ENCODE results near the gene ZP4. TPM values are rescaled to one million over a fixed set of nuclear protein-coding genes. Genes with fewer than 3 reads are reported as not detected.

Gene ZP4
- total RNA-seq, 1 donor from 2014 or later = 0.27 TPM

DNA sequence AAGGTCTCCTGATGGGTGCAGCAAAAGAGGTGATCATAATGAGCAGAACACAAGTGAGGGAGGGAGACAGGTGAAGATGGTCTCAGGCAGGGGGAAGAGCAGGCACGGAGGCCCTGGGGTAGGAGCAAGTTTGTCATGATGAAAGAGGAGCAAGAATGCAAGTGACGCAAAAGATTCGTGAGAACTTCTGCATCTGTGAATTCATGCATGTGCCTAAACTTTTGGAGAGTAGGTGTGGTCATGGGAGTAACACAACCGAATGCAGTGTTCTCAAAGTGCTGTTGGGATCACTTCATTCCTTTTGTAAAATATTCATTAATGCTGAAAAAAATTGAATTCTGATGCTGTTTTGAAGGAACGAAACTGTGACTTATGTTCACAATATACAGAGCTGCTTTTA lies 47.3 kb upstream of the ZP4 start:
- Histone ChIP-seq H3K4me2 (ENCODE audit: low read length) (no peak overlapping the region), H4K20me1 (ENCODE audit: insufficient read depth, low read length) (no peaks in the 10 kb centered on the region), H3K27me3 (ENCODE audit: insufficient read depth, low read length) (no peaks in the 10 kb centered on the region), H2AFZ (ENCODE audit: low read depth, low read length) (no peak overlapping the region), H3K36me3 (ENCODE audit: insufficient read depth, low read length) (no peaks in the 10 kb centered on the region), H3K79me2 (ENCODE audit: insufficient read depth, low read length) (no peaks in the 10 kb centered on the region), H3K9me3 (ENCODE audit: insufficient read depth, low read depth, low read length) (no peaks in the 10 kb centered on the region), H3K9ac (ENCODE audit: low read length) (no peak overlapping the region), H3K4me3 (ENCODE audit: insufficient read depth, low read depth, low read length) (no peak overlapping the region), H3K27ac (ENCODE audit: low read depth, low read length) (no peak overlapping the region), H3K4me1 (ENCODE audit: insufficient read depth, low read length) (no peaks in the 10 kb centered on the region)
- FAIRE-seq (no peak), DNase-seq (ENCODE audit: low read depth) (no peak)
- no peak overlapping the region for H3K4me3 Mint-ChIP-seq (ENCODE audit: unreplicated experiment)
- H3K4me1 Mint-ChIP-seq (ENCODE audit: low read depth, unreplicated experiment) = peaks cover 5% of the 10 kb centered on the region
- H3K27me3 Mint-ChIP-seq (ENCODE audit: low read depth, unreplicated experiment) = no peaks in the 10 kb centered on the region
- H3K9me3 Mint-ChIP-seq (ENCODE audit: unreplicated experiment) = no peaks in the 10 kb centered on the region
- TF ChIP-seq, protein P1, sequence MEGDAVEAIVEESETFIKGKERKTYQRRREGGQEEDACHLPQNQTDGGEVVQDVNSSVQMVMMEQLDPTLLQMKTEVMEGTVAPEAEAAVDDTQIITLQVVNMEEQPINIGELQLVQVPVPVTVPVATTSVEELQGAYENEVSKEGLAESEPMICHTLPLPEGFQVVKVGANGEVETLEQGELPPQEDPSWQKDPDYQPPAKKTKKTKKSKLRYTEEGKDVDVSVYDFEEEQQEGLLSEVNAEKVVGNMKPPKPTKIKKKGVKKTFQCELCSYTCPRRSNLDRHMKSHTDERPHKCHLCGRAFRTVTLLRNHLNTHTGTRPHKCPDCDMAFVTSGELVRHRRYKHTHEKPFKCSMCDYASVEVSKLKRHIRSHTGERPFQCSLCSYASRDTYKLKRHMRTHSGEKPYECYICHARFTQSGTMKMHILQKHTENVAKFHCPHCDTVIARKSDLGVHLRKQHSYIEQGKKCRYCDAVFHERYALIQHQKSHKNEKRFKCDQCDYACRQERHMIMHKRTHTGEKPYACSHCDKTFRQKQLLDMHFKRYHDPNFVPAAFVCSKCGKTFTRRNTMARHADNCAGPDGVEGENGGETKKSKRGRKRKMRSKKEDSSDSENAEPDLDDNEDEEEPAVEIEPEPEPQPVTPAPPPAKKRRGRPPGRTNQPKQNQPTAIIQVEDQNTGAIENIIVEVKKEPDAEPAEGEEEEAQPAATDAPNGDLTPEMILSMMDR (IDR thresholded peaks at IDR 0.05; ENCODE audit: insufficient read depth, low read depth, low read length) = no peak
- no peak for TF ChIP-seq EZH2 (IDR thresholded peaks at IDR 0.05; ENCODE audit: insufficient read depth, low read length)
- no peaks in the 10 kb centered on the region for H3K36me3 Mint-ChIP-seq (ENCODE audit: low read depth, unreplicated experiment)
- H3K27ac Mint-ChIP-seq (ENCODE audit: unreplicated experiment) = no peak overlapping the region

DNA sequence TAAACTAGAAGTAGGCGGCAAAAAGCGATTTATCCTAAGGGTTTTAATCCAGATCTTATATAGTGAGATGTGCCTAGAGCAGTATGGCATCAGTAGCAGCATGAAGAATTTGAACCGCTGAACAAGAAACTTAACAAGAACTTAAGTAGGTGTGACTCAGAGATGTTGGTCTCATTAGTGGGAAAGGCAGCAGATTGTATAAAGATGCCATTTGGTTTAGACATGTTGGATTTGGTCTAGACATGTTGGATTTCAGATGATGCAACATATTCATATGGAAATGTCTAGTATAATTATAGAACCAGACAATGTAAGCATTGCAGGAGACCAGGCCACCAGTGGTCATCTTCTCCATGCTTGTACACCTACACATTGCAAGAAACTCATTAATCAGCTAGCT lies 42.1 kb upstream of the ZP4 start:
- H3K9me3 Mint-ChIP-seq (ENCODE audit: unreplicated experiment) = no peaks in the 10 kb centered on the region
- H3K4me3 Mint-ChIP-seq (ENCODE audit: unreplicated experiment) = no peak overlapping the region
- Histone ChIP-seq H3K4me3 (ENCODE audit: insufficient read depth, low read depth, low read length) (no peak overlapping the region), H3K4me1 (ENCODE audit: insufficient read depth, low read length) (no peaks in the 10 kb centered on the region), H3K27ac (ENCODE audit: low read depth, low read length) (peak overlapping the region; percentile 46), H2AFZ (ENCODE audit: low read depth, low read length) (no peak overlapping the region), H4K20me1 (ENCODE audit: insufficient read depth, low read length) (no peaks in the 10 kb centered on the region), H3K4me2 (ENCODE audit: low read length) (no peak overlapping the region), H3K79me2 (ENCODE audit: insufficient read depth, low read length) (no peaks in the 10 kb centered on the region), H3K9me3 (ENCODE audit: insufficient read depth, low read depth, low read length) (no peaks in the 10 kb centered on the region), H3K36me3 (ENCODE audit: insufficient read depth, low read length) (no peaks in the 10 kb centered on the region), H3K9ac (ENCODE audit: low read length) (no peak overlapping the region), H3K27me3 (ENCODE audit: insufficient read depth, low read length) (no peaks in the 10 kb centered on the region)
- peak; percentile 81 for DNase-seq (ENCODE audit: low read depth)
- TF ChIP-seq EZH2 (IDR thresholded peaks at IDR 0.05; ENCODE audit: insufficient read depth, low read length) = no peak
- TF ChIP-seq, protein P1 (IDR thresholded peaks at IDR 0.05; ENCODE audit: insufficient read depth, low read depth, low read length) = no peak
- H3K4me1 Mint-ChIP-seq (ENCODE audit: low read depth, unreplicated experiment) = peaks cover 12% of the 10 kb centered on the region
- peak overlapping the region; percentile 87 for H3K27ac Mint-ChIP-seq (ENCODE audit: unreplicated experiment)
- H3K36me3 Mint-ChIP-seq (ENCODE audit: low read depth, unreplicated experiment) = no peaks in the 10 kb centered on the region
- H3K27me3 Mint-ChIP-seq (ENCODE audit: low read depth, unreplicated experiment) = peaks cover 2% of the 10 kb centered on the region
- FAIRE-seq = no peak

- H3K27ac Mint-ChIP-seq (ENCODE audit: unreplicated experiment) = no peak overlapping the region
- Histone ChIP-seq H3K4me1 (ENCODE audit: insufficient read depth, low read length) (no peaks in the 10 kb centered on the region), H3K9me3 (ENCODE audit: insufficient read depth, low read depth, low read length) (peaks cover 4% of the 10 kb centered on the region), H3K36me3 (ENCODE audit: insufficient read depth, low read length) (no peaks in the 10 kb centered on the region), H4K20me1 (ENCODE audit: insufficient read depth, low read length) (no peaks in the 10 kb centered on the region), H3K79me2 (ENCODE audit: insufficient read depth, low read length) (no peaks in the 10 kb centered on the region), H3K4me2 (ENCODE audit: low read length) (no peak overlapping the region), H3K9ac (ENCODE audit: low read length) (no peak overlapping the region), H2AFZ (ENCODE audit: low read depth, low read length) (no peak overlapping the region), H3K4me3 (ENCODE audit: insufficient read depth, low read depth, low read length) (no peak overlapping the region), H3K27me3 (ENCODE audit: insufficient read depth, low read length) (no peaks in the 10 kb centered on the region), H3K27ac (ENCODE audit: low read depth, low read length) (no peak overlapping the region)
- no peak overlapping the region for H3K4me3 Mint-ChIP-seq (ENCODE audit: unreplicated experiment)
- peaks cover 12% of the 10 kb centered on the region for H3K4me1 Mint-ChIP-seq (ENCODE audit: low read depth, unreplicated experiment)
- DNase-seq (ENCODE audit: low read depth) (no peak), FAIRE-seq (no peak)
- H3K27me3 Mint-ChIP-seq (ENCODE audit: low read depth, unreplicated experiment) = peaks cover 2% of the 10 kb centered on the region
- no peaks in the 10 kb centered on the region for H3K36me3 Mint-ChIP-seq (ENCODE audit: low read depth, unreplicated experiment)
- TF ChIP-seq EZH2 (IDR thresholded peaks at IDR 0.05; ENCODE audit: insufficient read depth, low read length) = no peak
- TF ChIP-seq, protein P1 (IDR thresholded peaks at IDR 0.05; ENCODE audit: insufficient read depth, low read depth, low read length) = no peak
- H3K9me3 Mint-ChIP-seq (ENCODE audit: unreplicated experiment) = no peaks in the 10 kb centered on the region
Measured at GRCh38 chr1:237931581-237931980, 40.9 kb upstream of the ZP4 start.
